GM18907 (cell line): ENCODE data around the gene MAN2A1.

Experiments
- ATAC-seq: cut with Tn5 transposase; IDR thresholded peaks from one replicate; pipeline ENCODE4 v1.9.1; 2021; ENCODE audit warnings: mild to moderate bottlenecking, moderate library complexity; ENCODE audit not compliant: unreplicated experiment

MAN2A1 gene

DNA sequence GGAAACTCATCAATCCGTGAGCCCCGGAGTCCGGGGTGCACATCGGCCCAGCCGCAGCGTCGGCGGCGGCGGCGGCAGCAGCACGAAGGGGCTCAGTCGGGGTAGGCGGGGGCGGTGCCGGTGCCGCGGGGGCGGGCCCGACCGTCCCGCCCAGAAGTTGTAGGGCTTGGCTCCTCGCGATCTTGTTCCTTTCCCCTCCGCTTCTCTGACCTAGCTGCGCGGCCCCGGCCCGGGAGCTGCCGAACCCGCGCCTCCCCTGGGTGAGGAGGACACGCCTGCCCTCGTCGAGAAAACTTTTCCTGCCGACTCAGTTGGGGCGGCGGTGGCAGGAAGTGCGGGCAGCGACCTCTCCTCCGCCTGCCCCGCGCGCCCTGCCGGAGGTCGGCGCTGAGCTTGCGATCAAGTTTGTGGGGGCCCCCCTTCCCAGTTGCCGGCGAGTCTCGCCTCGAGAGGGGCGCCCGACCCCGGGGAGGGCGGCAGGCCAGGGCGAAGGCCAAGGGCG lies at the start of gene MAN2A1:
Gene MAN2A1 (plus strand): TSS at position 188 of the 502 bp plus-strand sequence. CDS start 491 bp downstream, outside the sequence.
- peak; percentile 63 for ATAC-seq

DNA sequence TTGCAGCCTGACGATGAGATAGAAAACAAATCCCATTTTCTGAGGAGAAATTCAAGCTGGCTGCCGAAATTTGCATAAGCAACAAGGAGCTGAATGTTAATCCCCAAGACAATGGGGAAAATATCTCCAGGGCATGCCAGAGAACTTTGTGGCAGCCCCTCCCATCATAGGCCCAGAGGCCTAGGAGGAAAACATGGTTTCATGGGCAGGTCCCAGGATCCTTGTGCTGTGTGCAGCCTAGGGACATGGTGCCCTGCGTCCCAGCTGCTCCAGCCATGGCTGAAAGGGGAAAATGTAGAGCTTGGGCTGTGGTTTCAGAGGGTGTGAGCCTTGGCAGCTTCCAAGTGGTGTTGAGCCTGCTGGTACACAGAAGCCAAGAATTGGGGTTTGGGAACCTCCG lies 48.8 kb upstream of the MAN2A1 start:
- no peak for ATAC-seq

DNA sequence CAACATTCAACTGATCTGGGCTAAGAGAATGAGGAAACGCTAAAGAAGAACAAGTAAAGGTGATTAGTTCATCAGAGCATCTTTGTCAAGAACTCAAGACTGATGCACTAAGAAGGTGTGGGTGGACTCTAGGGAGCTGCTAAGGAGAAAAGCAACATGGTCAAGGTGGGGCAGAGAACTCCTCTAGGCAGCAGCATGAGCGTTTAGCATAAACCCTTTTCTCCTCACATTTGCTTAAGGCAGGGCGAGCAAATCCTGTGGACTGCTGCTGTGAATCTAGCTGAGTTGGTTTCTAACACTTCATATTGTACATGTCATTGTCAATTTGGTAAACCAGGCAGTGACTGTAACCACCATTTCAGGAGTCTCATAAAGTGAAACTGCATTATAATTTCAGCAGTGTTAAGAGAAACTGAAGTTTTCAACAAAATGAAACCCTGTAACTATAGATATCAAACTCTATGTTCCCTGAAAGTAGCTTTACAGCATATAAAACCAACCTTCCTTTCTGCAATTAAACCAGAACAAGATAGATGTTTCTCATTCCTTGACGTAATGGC lies 45.9 kb upstream of the MAN2A1 start:
- ATAC-seq, result no peak

- no peak for ATAC-seq
Measured at GRCh38 chr5:109644829-109645228, 44.9 kb upstream of the MAN2A1 start.

DNA sequence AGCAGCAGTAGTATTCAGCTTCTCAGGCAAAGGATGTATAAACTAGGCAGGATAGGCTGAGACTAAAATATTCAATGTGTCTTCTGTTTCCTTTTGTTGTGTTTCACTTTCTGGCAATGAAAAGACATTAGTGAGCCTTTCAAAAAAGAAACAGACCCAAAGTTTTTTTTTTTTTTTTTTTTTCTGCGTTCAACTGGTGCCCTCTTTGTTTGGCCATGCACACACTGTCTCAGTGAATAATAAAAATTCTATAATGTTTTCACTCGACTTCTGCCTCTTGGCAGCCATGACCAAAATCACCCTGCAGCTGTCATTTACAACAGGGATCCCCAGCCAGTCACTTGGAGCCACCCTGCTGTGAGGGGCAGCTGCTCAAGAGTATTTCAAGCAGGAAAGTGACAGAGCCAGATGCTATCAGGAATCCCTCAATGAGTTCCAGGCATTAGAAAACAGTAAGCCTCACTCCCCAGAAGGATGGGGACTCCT lies 44.0 kb upstream of the MAN2A1 start:
- ATAC-seq, result no peak

DNA sequence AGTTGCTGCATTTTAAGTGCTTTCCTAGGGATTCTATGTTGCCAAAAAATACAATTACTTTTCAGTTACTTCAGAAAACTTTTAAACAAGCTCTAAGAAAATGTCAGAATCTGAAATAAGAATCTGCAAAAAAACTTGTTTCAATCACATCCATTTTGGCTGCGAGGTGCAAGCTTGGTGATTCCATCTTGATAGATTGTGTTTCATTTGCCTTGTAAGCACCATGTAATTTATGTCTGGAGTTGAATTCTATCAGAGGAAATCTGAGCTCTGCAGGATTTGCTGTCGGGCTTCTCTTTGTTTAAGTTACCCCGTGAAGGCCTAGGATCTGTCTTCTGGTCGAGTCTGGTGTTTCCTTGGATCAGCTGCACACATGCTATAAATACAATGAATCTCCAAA lies 40.4 kb upstream of the MAN2A1 start:
- no peak for ATAC-seq

GRCh38 chr5:109650493-109650892 lies 39.2 kb upstream of the MAN2A1 start:
- no peak for ATAC-seq

GRCh38 chr5:109652096-109652495 lies 37.6 kb upstream of the MAN2A1 start:
- no peak for ATAC-seq

- ATAC-seq, result no peak
Measured at GRCh38 chr5:109653042-109653441, 36.7 kb upstream of the MAN2A1 start.

GRCh38 chr5:109653561-109654239 lies 36.0 kb upstream of the MAN2A1 start:
- no peak for ATAC-seq

DNA sequence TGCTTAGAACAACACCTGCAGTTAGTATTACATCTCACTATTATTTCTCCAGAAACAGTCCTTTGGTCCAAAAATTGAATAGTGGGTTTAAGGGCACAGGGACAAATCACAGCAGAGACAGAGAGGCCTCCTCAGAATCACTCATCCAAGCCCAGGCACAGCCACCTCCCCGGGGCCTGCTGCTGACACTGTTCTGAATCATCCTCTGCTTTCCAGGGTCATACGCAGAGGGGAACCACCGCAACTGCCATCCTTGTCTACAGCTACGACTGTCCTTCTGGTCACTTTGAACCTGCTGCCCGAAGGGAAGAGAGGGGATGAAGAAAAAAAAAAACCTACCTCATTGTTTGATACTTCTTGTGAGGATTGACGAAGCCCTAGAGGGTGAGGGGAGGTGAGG lies 35.3 kb upstream of the MAN2A1 start:
- no peak for ATAC-seq

DNA sequence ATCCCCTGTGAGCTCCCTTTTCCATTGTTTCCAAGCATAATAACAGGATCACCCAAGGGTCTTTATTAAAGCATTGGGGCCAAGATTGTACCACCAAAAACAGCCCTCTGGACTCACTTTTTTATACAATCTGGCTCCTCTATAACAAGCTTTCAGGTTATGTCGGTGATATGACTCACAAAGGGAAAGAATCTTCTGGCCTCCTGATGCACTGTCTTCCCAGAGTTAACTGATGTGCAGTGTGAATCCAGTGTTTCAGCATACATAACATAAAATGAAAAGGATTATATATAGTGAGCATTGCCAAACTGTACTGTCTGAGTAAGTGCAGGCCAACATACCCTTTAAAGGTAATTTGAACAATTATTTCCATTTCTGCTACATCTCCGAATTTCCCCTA lies 33.9 kb upstream of the MAN2A1 start:
- ATAC-seq, result no peak

- peak; percentile 77 for ATAC-seq
Measured at GRCh38 chr5:109656829-109657228, 32.9 kb upstream of the MAN2A1 start.

DNA sequence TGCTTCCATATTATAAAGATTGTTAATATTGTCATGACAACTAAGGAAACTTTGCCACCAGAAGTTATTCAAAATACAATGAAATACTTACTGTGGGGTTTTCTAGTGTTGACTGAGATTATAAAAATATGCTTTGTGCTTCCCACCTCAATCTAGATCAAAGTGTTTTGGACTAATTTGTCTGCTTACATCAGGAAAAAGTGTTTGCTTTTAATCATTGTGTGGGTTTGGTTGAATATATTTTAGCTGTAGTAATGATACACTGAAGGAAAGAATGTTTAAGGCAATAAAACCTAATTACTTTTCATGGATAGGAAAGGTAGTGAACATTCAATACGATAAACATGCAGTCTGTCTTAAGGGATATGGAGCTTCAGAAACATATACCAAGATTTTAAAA lies 29.8 kb upstream of the MAN2A1 start:
- ATAC-seq, result no peak

DNA sequence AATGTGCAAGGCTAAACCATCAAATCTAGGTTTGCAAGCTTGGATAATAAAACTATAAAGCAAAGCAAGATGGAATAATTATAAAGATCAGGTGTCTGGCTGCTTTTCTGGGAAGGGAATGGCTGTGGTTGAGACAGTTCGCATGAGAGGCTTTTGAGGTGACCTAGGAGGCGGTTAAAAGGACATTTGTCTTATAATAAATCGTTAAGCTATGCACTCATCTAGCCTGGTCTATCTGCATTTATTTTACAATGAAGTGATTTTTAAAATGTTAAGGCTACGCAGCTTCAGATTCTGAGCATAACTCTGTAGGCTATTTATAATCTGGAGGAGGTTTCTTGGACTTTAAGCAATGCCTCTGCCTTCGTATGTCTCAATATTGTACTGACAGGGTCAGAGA lies 29.4 kb upstream of the MAN2A1 start:
- no peak for ATAC-seq

DNA sequence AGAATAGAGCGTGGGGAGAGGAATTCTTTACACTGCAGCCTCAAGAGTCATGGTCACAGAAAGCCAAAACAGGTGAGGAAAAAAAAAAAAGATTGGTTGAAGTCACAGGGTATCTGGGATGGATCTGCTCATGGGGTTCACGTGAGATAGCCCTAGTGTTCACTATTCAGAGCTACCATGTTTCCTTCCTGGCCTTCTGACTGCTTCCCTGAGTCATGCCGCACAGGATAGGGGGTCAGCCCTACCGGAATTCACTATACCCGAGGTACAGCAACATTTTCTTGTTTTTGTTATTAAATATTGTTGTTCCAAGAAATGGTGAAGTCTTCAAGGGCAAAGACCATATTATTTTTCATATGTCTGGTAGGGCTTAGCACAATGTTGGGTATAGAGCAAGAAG lies 21.5 kb upstream of the MAN2A1 start:
- ATAC-seq, result no peak

GRCh38 chr5:109668668-109669422 lies 20.9 kb upstream of the MAN2A1 start:
- ATAC-seq, result no peak

GRCh38 chr5:109669991-109670706 lies 19.6 kb upstream of the MAN2A1 start:
- ATAC-seq, result no peak

DNA sequence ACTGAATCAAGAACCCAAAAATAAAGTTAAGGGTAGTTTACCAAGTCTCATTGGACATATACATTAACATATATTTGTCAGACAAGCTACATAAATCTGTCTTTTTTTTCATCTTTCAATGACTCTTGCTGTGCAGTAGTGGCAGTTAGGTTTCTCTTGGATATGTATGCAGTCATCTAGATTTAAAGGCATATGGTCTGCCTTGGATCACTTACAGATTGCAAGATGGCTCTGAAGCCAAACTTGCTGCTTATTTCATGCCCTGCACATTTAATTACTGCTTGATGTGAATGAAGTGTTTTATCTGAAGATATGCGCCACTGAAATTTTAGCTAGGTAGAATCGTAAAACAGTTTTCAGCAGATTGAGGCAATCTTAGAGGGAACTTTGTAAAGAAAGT lies 18.6 kb upstream of the MAN2A1 start:
- ATAC-seq, result no peak

DNA sequence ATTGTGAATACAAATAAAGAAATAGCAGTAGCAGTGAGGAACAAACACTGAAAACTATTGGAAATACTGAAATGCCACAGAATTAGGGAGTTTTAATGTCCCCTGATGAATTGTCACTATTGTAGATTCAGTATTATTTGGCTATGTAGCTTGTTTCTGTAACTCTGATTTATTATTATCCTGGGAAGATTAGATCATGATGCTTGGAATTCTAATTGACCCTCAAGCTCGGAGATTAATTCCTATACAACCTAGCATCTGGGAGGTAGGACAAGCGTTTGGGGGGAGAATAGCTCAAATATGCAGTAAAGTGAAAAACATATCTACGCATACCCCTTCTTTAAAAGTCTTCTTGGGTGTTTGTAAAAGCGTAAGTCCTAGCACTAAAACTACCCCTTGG lies 15.1 kb upstream of the MAN2A1 start:
- no peak for ATAC-seq

DNA sequence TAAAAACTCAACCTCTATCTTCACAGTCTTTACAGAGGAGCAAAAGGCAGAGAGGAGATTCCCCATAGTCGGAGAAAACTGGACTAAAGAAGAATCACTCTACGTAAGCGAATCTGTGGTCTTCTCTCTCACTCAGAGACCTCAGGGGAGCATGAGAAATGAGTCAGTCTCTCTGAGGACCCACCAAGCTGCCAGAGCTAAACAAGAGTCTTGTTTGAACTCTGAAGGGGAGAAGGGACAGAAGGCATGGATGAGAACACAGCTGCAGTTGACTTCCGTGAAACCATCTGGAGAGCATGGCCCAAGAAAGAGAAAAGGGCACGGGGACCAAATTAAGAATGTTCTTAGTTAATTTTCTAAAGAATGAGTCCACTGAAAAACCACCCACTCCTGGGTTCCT lies 12.8 kb upstream of the MAN2A1 start:
- no peak for ATAC-seq
